ENCODE results near the gene DCTD.
"Not testable (repeated sequence)": the region's sequence is repeated elsewhere in the genome, so short reads cannot be mapped to it uniquely, and the experiment has no call there.

Gene DCTD

GRCh38 chr4:182901337-182901736 lies 15.8 kb downstream of the DCTD start:
- no peaks in the 10 kb centered on the region for H3K9me2 ChIP-seq (replicated peaks; ENCODE audit: low read depth, low read length)
- H4K20me1 ChIP-seq (ENCODE audit: insufficient read depth, low read length, poor library complexity, severe bottlenecking): no peaks in the 10 kb centered on the region
- H2AFZ ChIP-seq (ENCODE audit: low read length): no peak overlapping the region
- no peak for TF ChIP-seq CTCF (conservative IDR thresholded peaks at IDR 0.05; ENCODE audit: low read length)
- TF ChIP-seq EZH2phosphoT487 (IDR thresholded peaks at IDR 0.05; ENCODE audit: borderline replicate concordance): no peak
- H3K9ac ChIP-seq (ENCODE audit: low read depth, low read length, poor library complexity, severe bottlenecking): no peak overlapping the region
- peaks cover 34% of the 10 kb centered on the region; the same call in 1 of the 2 replicates for H3K79me2 ChIP-seq (ENCODE audit: insufficient read depth, low read length)
- no peaks in the 10 kb centered on the region for H3F3A ChIP-seq (ENCODE audit: low read depth)
- H3K27me3 ChIP-seq (ENCODE audit: insufficient read depth, low read length, poor library complexity, severe bottlenecking): no peaks in the 10 kb centered on the region
- H3K4me3 ChIP-seq (ENCODE audit: low read length, poor library complexity, severe bottlenecking): no peak overlapping the region
- H3K4me1 ChIP-seq (ENCODE audit: insufficient read depth, low read length, poor library complexity, severe bottlenecking): no peaks in the 10 kb centered on the region
- H3K4me2 ChIP-seq (ENCODE audit: low read depth, low read length, poor library complexity, severe bottlenecking): no peak overlapping the region
- no peaks in the 10 kb centered on the region for H3K9me3 ChIP-seq (ENCODE audit: insufficient read depth, low read depth, low read length)
- peaks cover 57% of the 10 kb centered on the region; the same call in 1 of the 2 replicates for H3K36me3 ChIP-seq (ENCODE audit: insufficient read depth, low read length)

- not testable (repeated sequence) for H3K9me2 ChIP-seq (replicated peaks; ENCODE audit: low read depth, low read length); H3K4me1 ChIP-seq (ENCODE audit: insufficient read depth, low read length, poor library complexity, severe bottlenecking); H3F3A ChIP-seq (ENCODE audit: low read depth); H3K27me3 ChIP-seq (ENCODE audit: insufficient read depth, low read length, poor library complexity, severe bottlenecking); H3K4me3 ChIP-seq (ENCODE audit: low read length, poor library complexity, severe bottlenecking); H2AFZ ChIP-seq (ENCODE audit: low read length); H3K9ac ChIP-seq (ENCODE audit: low read depth, low read length, poor library complexity, severe bottlenecking); H4K20me1 ChIP-seq (ENCODE audit: insufficient read depth, low read length, poor library complexity, severe bottlenecking); H3K9me3 ChIP-seq (ENCODE audit: insufficient read depth, low read depth, low read length); H3K4me2 ChIP-seq (ENCODE audit: low read depth, low read length, poor library complexity, severe bottlenecking)
- Histone ChIP-seq H3K79me2 (ENCODE audit: insufficient read depth, low read length) (peaks cover 23% of the 10 kb centered on the region; the same call in 1 of the 2 replicates), H3K36me3 (ENCODE audit: insufficient read depth, low read length) (peaks cover 67% of the 10 kb centered on the region; the same call in 1 of the 2 replicates)
Observed at GRCh38 chr4:182900021-182900420, 17.2 kb downstream of the DCTD start.

- Histone ChIP-seq H3K4me2 (ENCODE audit: low read depth, low read length, poor library complexity, severe bottlenecking) (no peak overlapping the region), H3K9me3 (ENCODE audit: insufficient read depth, low read depth, low read length) (no peaks in the 10 kb centered on the region), H3K9me2 (replicated peaks; ENCODE audit: low read depth, low read length) (no peaks in the 10 kb centered on the region), H4K20me1 (ENCODE audit: insufficient read depth, low read length, poor library complexity, severe bottlenecking) (no peaks in the 10 kb centered on the region), H3K79me2 (ENCODE audit: insufficient read depth, low read length) (peaks cover 13% of the 10 kb centered on the region; the same call in 1 of the 2 replicates), H3F3A (ENCODE audit: low read depth) (no peaks in the 10 kb centered on the region), H3K9ac (ENCODE audit: low read depth, low read length, poor library complexity, severe bottlenecking) (no peak overlapping the region), H3K4me1 (ENCODE audit: insufficient read depth, low read length, poor library complexity, severe bottlenecking) (no peaks in the 10 kb centered on the region), H3K4me3 (ENCODE audit: low read length, poor library complexity, severe bottlenecking) (no peak overlapping the region), H2AFZ (ENCODE audit: low read length) (no peak overlapping the region), H3K27me3 (ENCODE audit: insufficient read depth, low read length, poor library complexity, severe bottlenecking) (no peaks in the 10 kb centered on the region), H3K36me3 (ENCODE audit: insufficient read depth, low read length) (peaks cover 73% of the 10 kb centered on the region; the same call in 1 of the 2 replicates)
- TF ChIP-seq CTCF (conservative IDR thresholded peaks at IDR 0.05; ENCODE audit: low read length): no peak
- TF ChIP-seq EZH2phosphoT487 (IDR thresholded peaks at IDR 0.05; ENCODE audit: borderline replicate concordance): no peak
Observed at GRCh38 chr4:182898479-182898799, 18.7 kb downstream of the DCTD start.

All from Loucy (cell line).